A549 (cell line): ENCODE measurements around the gene PRKAR2B.

Source experiments
- BHLHE40 ChIP-seq: IDR thresholded peaks from 2 replicates; pipeline ENCODE4 v1.6.1; 2012; ENCODE audit warnings: low read depth, low read length, inconsistent platforms
- MYC ChIP-seq: IDR thresholded peaks from 2 replicates; pipeline ENCODE4 v1.6.1; 2012; ENCODE audit warnings: mild to moderate bottlenecking, inconsistent platforms, low read length, improper control_type of control experiment, borderline replicate concordance
- POLR2A ChIP-seq: IDR thresholded peaks from 2 replicates; pipeline ENCODE4 v1.6.1; 2012; ENCODE audit warnings: mild to moderate bottlenecking, low read length
- RAD21 ChIP-seq, 2 experiments: fragments of >200 bp in 1 of 2; sonication (Bioruptor Twin) in 1 of 2; formaldehyde crosslinking in 1 of 2; IDR thresholded peaks in 1 of 2; conservative IDR thresholded peaks in 1 of 2; 2 replicates in 1 of 2; 3 replicates in 1 of 2; pipeline ENCODE4 v1.6.1; 2012 to 2018; ENCODE audit warnings: inconsistent platforms in 1 of 2
- TF ChIP-seq, protein P1 (sequence below): fragments of >200 bp; sonication (Bioruptor Twin); formaldehyde crosslinking; IDR thresholded peaks from 3 replicates; pipeline ENCODE4 v1.5.1; 2016
- TF ChIP-seq, protein P2 (sequence below): IDR thresholded peaks from 2 replicates; pipeline ENCODE4 v1.6.1; 2012; ENCODE audit warnings: low read depth, borderline replicate concordance

DNA sequence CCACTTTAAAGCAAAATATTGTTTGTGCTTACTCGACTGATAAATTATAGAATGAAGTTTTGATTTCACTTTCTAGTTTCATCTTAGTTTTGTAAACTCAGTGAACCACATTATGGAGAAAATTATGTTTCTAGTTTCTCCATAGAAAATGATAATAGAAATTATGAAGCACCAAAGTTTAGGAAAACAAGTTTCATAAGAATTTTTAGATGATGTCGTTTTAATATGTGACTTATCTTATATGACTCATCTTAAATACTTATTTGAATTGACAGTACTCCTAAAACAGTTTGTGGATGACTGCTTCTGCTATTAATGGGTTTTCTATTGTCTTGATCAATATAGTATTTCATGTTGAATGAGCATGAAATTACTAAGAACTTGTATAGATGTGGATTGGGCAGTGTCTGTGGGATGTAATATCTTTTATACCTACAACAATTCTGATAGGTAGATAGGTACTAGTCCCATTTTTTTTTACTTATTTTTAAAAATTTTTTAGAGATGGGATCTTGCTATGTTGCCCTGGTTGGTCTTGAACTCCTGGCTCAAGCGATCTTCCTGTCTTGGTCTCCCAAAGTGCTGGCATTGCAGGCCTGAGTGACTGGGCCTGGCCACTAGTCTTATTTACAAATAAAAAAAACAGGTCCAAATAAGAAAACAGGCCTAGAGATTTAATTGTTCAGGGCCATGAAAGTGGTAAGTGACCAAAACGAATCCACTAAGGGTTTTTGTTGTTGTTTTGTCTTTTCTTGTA lies 127.9 kb downstream of the PRKAR2B start:
- no peak for TF ChIP-seq RAD21 (conservative IDR thresholded peaks at IDR 0.05 in 1 of 2, IDR thresholded peaks at IDR 0.05 in 1 of 2)
- TF ChIP-seq MYC = no peak
- no peak for TF ChIP-seq BHLHE40
- TF ChIP-seq, protein P1, sequence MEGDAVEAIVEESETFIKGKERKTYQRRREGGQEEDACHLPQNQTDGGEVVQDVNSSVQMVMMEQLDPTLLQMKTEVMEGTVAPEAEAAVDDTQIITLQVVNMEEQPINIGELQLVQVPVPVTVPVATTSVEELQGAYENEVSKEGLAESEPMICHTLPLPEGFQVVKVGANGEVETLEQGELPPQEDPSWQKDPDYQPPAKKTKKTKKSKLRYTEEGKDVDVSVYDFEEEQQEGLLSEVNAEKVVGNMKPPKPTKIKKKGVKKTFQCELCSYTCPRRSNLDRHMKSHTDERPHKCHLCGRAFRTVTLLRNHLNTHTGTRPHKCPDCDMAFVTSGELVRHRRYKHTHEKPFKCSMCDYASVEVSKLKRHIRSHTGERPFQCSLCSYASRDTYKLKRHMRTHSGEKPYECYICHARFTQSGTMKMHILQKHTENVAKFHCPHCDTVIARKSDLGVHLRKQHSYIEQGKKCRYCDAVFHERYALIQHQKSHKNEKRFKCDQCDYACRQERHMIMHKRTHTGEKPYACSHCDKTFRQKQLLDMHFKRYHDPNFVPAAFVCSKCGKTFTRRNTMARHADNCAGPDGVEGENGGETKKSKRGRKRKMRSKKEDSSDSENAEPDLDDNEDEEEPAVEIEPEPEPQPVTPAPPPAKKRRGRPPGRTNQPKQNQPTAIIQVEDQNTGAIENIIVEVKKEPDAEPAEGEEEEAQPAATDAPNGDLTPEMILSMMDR = no peak
- TF ChIP-seq POLR2A = no peak
- TF ChIP-seq, protein P2, sequence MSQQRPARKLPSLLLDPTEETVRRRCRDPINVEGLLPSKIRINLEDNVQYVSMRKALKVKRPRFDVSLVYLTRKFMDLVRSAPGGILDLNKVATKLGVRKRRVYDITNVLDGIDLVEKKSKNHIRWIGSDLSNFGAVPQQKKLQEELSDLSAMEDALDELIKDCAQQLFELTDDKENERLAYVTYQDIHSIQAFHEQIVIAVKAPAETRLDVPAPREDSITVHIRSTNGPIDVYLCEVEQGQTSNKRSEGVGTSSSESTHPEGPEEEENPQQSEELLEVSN = no peak
